Bronchus fibroblast of lung (primary cell): Measurements from ENCODE around the gene GTF2F2. TPM values are rescaled to one million over a fixed set of nuclear protein-coding genes. Genes with fewer than 3 reads are reported as not detected.

Experiments
- total RNA-seq: library from RNA; depleted of rRNA; stranded (reverse); fragments of >200 nt; gene quantifications from 2 replicates; pipeline ENCODE4 v1.2.3, GENCODE V29; 2015

The GTF2F2 gene
- 19.2 and 24.9 TPM in 2 replicates for total RNA-seq

GRCh38 chr13:45119991-45120864, at the start of gene GTF2F2:
GTF2F2 (plus strand) TSS chr13:45120510; CDS start chr13:45120656, 146 bp downstream.

GRCh38 chr13:45200701-45201232, 80.5 kb downstream of the GTF2F2 start, which contains the start of gene KCTD4:
KCTD4 (minus strand) TSS chr13:45201045; CDS start chr13:45194567, 6,478 bp downstream.

Other genes with a start within 250 kb of the GTF2F2 start
- gene NUFIP1, start 131.0 kb upstream of the GTF2F2 start, total RNA-seq: 3.9 and 4.5 TPM in 2 replicates
- gene GPALPP1, start 131.0 kb upstream of the GTF2F2 start, total RNA-seq: 12.9 and 20.0 TPM in 2 replicates
- 0.15 TPM in 1 of 2 replicates, not detected in the other for gene KCTD4, start 80.5 kb downstream of the GTF2F2 start, total RNA-seq
- 1,175 and 1,187 TPM in 2 replicates for gene TPT1, start 220.7 kb downstream of the GTF2F2 start, total RNA-seq